ENCODE measurements around the gene CLIP4. TPM values are rescaled to one million over a fixed set of nuclear protein-coding genes. Genes with fewer than 3 reads are reported as not detected.

The CLIP4 gene
- total RNA-seq, 1 experiment from 2014 or later: 0.39 TPM

DNA sequence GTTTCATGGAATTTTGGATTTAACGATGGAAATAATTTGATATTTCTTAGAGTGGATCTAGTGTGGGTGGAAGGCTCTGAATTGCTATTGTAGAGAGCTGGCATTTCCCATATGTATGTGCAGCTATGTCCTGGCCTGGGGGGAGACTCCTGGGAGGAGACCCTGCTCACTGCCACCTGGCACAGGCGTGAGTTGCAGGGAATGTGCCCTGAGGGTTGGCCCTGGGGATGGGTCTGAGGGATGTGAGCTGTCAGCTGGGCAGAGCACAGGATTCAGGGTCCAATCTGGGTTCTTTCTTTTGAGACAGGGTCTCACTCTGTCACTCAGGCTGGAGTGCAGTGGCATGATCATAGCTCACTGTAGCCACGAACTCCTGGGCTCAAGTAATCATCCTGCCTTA is 120.2 kb downstream of the CLIP4 start:
- Mint-ChIP-seq H3K9me3 (no peaks in the 10 kb centered on the region), H3K4me3 (no peak overlapping the region), H3K27ac (no peak overlapping the region), H3K27me3 (ENCODE audit: low read depth) (no peaks in the 10 kb centered on the region; the same call in 1 of the 2 replicates), H3K36me3 (no peaks in the 10 kb centered on the region), H3K4me1 (no peaks in the 10 kb centered on the region)
- ATAC-seq (no peak), DNase-seq (ENCODE audit: low spot score) (no peak)
- TF ChIP-seq, protein P1, sequence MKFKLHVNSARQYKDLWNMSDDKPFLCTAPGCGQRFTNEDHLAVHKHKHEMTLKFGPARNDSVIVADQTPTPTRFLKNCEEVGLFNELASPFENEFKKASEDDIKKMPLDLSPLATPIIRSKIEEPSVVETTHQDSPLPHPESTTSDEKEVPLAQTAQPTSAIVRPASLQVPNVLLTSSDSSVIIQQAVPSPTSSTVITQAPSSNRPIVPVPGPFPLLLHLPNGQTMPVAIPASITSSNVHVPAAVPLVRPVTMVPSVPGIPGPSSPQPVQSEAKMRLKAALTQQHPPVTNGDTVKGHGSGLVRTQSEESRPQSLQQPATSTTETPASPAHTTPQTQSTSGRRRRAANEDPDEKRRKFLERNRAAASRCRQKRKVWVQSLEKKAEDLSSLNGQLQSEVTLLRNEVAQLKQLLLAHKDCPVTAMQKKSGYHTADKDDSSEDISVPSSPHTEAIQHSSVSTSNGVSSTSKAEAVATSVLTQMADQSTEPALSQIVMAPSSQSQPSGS (CRISPR knock-in tag; IDR thresholded peaks at IDR 0.05; ENCODE audit: borderline replicate concordance, low read depth): no peak
- no peak for TF ChIP-seq ELF4 (CRISPR knock-in tag; IDR thresholded peaks at IDR 0.05; ENCODE audit: low read depth)
- no peak for TF ChIP-seq NR2C2 (CRISPR knock-in tag; IDR thresholded peaks at IDR 0.05)
- TF ChIP-seq, protein P2, sequence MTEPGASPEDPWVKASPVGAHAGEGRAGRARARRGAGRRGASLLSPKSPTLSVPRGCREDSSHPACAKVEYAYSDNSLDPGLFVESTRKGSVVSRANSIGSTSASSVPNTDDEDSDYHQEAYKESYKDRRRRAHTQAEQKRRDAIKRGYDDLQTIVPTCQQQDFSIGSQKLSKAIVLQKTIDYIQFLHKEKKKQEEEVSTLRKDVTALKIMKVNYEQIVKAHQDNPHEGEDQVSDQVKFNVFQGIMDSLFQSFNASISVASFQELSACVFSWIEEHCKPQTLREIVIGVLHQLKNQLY (CRISPR knock-in tag; IDR thresholded peaks at IDR 0.05): no peak
- TF ChIP-seq, protein P3, sequence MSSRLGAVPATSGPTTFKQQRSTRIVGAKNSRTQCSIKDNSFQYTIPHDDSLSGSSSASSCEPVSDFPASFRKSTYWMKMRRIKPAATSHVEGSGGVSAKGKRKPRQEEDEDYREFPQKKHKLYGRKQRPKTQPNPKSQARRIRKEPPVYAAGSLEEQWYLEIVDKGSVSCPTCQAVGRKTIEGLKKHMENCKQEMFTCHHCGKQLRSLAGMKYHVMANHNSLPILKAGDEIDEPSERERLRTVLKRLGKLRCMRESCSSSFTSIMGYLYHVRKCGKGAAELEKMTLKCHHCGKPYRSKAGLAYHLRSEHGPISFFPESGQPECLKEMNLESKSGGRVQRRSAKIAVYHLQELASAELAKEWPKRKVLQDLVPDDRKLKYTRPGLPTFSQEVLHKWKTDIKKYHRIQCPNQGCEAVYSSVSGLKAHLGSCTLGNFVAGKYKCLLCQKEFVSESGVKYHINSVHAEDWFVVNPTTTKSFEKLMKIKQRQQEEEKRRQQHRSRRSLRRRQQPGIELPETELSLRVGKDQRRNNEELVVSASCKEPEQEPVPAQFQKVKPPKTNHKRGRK (CRISPR knock-in tag; IDR thresholded peaks at IDR 0.05; ENCODE audit: borderline replicate concordance): no peak
- no peak for TF ChIP-seq NFYB (CRISPR knock-in tag; conservative IDR thresholded peaks at IDR 0.05; ENCODE audit: low read depth)
- TF ChIP-seq, protein P4, sequence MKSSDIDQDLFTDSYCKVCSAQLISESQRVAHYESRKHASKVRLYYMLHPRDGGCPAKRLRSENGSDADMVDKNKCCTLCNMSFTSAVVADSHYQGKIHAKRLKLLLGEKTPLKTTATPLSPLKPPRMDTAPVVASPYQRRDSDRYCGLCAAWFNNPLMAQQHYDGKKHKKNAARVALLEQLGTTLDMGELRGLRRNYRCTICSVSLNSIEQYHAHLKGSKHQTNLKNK (CRISPR knock-in tag; IDR thresholded peaks at IDR 0.05): no peak
- TF ChIP-seq, protein P5, sequence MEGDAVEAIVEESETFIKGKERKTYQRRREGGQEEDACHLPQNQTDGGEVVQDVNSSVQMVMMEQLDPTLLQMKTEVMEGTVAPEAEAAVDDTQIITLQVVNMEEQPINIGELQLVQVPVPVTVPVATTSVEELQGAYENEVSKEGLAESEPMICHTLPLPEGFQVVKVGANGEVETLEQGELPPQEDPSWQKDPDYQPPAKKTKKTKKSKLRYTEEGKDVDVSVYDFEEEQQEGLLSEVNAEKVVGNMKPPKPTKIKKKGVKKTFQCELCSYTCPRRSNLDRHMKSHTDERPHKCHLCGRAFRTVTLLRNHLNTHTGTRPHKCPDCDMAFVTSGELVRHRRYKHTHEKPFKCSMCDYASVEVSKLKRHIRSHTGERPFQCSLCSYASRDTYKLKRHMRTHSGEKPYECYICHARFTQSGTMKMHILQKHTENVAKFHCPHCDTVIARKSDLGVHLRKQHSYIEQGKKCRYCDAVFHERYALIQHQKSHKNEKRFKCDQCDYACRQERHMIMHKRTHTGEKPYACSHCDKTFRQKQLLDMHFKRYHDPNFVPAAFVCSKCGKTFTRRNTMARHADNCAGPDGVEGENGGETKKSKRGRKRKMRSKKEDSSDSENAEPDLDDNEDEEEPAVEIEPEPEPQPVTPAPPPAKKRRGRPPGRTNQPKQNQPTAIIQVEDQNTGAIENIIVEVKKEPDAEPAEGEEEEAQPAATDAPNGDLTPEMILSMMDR (IDR thresholded peaks at IDR 0.05): no peak
- no peak for TF ChIP-seq TEAD4 (CRISPR knock-in tag; IDR thresholded peaks at IDR 0.05)
- TF ChIP-seq ZNF396 (CRISPR knock-in tag; IDR thresholded peaks at IDR 0.05; ENCODE audit: borderline replicate concordance): no peak
- no peak for TF ChIP-seq ZNF423 (CRISPR knock-in tag; IDR thresholded peaks at IDR 0.05)
- no peak for TF ChIP-seq FOXK1 (CRISPR knock-in tag; IDR thresholded peaks at IDR 0.05)
- no peak for TF ChIP-seq GABPB1 (CRISPR knock-in tag; IDR thresholded peaks at IDR 0.05)
- ChIA-PET POLR2A (no interaction called here), CTCF (no interaction called here)

DNA sequence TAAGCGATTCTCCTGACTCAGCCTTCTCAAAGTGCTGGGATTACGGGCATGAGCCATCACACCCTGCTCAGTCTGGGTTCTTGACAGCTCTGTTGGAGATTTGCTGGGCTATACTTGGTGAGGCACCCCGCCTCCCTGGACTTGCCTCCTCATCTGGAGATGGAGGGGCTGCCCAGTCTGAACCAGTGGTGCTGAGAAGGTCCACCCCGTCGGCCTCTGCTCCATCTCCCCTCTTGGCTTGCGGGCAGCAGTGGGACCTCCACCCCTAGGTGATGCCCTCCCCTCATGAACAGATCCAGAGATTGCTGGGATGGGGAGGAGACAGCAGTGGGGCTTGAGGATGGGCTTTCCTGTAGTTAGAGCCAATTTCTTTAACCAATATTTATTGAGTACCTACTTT is 120.9 kb downstream of the CLIP4 start:
- CTCF ChIA-PET: no interaction called here

More for the DNA sequence above, 120.9 kb downstream of the CLIP4 start:
- no peaks in the 10 kb centered on the region; the same call in 1 of the 2 replicates for H3K27me3 Mint-ChIP-seq (ENCODE audit: low read depth)
- TF ChIP-seq ELF4 (CRISPR knock-in tag; IDR thresholded peaks at IDR 0.05; ENCODE audit: low read depth): no peak
- no peak for TF ChIP-seq ZNF232 (CRISPR knock-in tag; IDR thresholded peaks at IDR 0.05)
- TF ChIP-seq, protein P6, sequence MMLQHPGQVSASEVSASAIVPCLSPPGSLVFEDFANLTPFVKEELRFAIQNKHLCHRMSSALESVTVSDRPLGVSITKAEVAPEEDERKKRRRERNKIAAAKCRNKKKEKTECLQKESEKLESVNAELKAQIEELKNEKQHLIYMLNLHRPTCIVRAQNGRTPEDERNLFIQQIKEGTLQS (CRISPR knock-in tag; conservative IDR thresholded peaks at IDR 0.05): no peak
- TF ChIP-seq, protein P1 (CRISPR knock-in tag; IDR thresholded peaks at IDR 0.05; ENCODE audit: borderline replicate concordance, low read depth): no peak
- TF ChIP-seq, protein P7, sequence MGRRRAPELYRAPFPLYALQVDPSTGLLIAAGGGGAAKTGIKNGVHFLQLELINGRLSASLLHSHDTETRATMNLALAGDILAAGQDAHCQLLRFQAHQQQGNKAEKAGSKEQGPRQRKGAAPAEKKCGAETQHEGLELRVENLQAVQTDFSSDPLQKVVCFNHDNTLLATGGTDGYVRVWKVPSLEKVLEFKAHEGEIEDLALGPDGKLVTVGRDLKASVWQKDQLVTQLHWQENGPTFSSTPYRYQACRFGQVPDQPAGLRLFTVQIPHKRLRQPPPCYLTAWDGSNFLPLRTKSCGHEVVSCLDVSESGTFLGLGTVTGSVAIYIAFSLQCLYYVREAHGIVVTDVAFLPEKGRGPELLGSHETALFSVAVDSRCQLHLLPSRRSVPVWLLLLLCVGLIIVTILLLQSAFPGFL (CRISPR knock-in tag; IDR thresholded peaks at IDR 0.05; ENCODE audit: borderline replicate concordance): no peak
- TF ChIP-seq, protein P8, sequence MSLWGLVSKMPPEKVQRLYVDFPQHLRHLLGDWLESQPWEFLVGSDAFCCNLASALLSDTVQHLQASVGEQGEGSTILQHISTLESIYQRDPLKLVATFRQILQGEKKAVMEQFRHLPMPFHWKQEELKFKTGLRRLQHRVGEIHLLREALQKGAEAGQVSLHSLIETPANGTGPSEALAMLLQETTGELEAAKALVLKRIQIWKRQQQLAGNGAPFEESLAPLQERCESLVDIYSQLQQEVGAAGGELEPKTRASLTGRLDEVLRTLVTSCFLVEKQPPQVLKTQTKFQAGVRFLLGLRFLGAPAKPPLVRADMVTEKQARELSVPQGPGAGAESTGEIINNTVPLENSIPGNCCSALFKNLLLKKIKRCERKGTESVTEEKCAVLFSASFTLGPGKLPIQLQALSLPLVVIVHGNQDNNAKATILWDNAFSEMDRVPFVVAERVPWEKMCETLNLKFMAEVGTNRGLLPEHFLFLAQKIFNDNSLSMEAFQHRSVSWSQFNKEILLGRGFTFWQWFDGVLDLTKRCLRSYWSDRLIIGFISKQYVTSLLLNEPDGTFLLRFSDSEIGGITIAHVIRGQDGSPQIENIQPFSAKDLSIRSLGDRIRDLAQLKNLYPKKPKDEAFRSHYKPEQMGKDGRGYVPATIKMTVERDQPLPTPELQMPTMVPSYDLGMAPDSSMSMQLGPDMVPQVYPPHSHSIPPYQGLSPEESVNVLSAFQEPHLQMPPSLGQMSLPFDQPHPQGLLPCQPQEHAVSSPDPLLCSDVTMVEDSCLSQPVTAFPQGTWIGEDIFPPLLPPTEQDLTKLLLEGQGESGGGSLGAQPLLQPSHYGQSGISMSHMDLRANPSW (CRISPR knock-in tag; conservative IDR thresholded peaks at IDR 0.05; ENCODE audit: low read depth): no peak
- TF ChIP-seq, protein P9, sequence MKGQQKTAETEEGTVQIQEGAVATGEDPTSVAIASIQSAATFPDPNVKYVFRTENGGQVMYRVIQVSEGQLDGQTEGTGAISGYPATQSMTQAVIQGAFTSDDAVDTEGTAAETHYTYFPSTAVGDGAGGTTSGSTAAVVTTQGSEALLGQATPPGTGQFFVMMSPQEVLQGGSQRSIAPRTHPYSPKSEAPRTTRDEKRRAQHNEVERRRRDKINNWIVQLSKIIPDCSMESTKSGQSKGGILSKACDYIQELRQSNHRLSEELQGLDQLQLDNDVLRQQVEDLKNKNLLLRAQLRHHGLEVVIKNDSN (CRISPR knock-in tag; IDR thresholded peaks at IDR 0.05): no peak
- no peak for TF ChIP-seq TEAD1 (CRISPR knock-in tag; IDR thresholded peaks at IDR 0.05)
- no peak for TF ChIP-seq SMAD3 (CRISPR knock-in tag; IDR thresholded peaks at IDR 0.05; ENCODE audit: borderline replicate concordance)
- H3K4me3 Mint-ChIP-seq: no peak overlapping the region
- ATAC-seq: no peak
- no peaks in the 10 kb centered on the region for H3K4me1 Mint-ChIP-seq
- no peaks in the 10 kb centered on the region for H3K36me3 Mint-ChIP-seq
- no peak overlapping the region for H3K27ac Mint-ChIP-seq
- H3K9me3 Mint-ChIP-seq: no peaks in the 10 kb centered on the region
- no peak for DNase-seq (ENCODE audit: low spot score)
- POLR2A ChIA-PET: no interaction called here
